ENCODE results near the gene IFNB1. TPM values are rescaled to one million over a fixed set of nuclear protein-coding genes. Genes with fewer than 3 reads are reported as not detected.

The IFNB1 gene
- total RNA-seq, 1 donor from 2014 or later: not detected

GRCh38 chr9:21070171-21070571 is 7.6 kb downstream of the IFNB1 start:
- DNase-seq (ENCODE audit: low spot score): peak; percentile 48

- no peak for DNase-seq (ENCODE audit: low spot score)
These were observed 16.7 kb downstream of the IFNB1 start for GRCh38 chr9:21060919-21061561.

GRCh38 chr9:21056931-21057330 is 20.8 kb downstream of the IFNB1 start:
- DNase-seq (ENCODE audit: low spot score): no peak

GRCh38 chr9:21053851-21054250 is 23.9 kb downstream of the IFNB1 start:
- no peak for DNase-seq (ENCODE audit: low spot score)

- DNase-seq (ENCODE audit: low spot score): no peak
These were observed 30.5 kb downstream of the IFNB1 start for GRCh38 chr9:21047281-21047691.

GRCh38 chr9:21043841-21044240 is 33.9 kb downstream of the IFNB1 start:
- DNase-seq (ENCODE audit: low spot score): no peak

GRCh38 chr9:21042466-21042865 is 35.3 kb downstream of the IFNB1 start:
- DNase-seq (ENCODE audit: low spot score): no peak

GRCh38 chr9:21039302-21039701 is 38.4 kb downstream of the IFNB1 start:
- no peak for DNase-seq (ENCODE audit: low spot score)

- DNase-seq (ENCODE audit: low spot score): no peak
These were observed 40.5 kb downstream of the IFNB1 start for GRCh38 chr9:21037278-21037677.

- DNase-seq (ENCODE audit: low spot score): no peak
These were observed 45.9 kb downstream of the IFNB1 start for GRCh38 chr9:21031808-21032183.

- peak; percentile 61 for DNase-seq (ENCODE audit: low spot score)
These were observed 46.5 kb downstream of the IFNB1 start, which contains the start of gene HACD4 for GRCh38 chr9:21031091-21031807. Gene HACD4, minus strand, starts transcription at chr9:21031640. Its CDS starts 50 bp downstream, at chr9:21031590.

GRCh38 chr9:21030389-21031035 is 47.2 kb downstream of the IFNB1 start:
- DNase-seq (ENCODE audit: low spot score): no peak

GRCh38 chr9:21029661-21030060 is 48.1 kb downstream of the IFNB1 start:
- DNase-seq (ENCODE audit: low spot score): no peak

GRCh38 chr9:21028466-21028865 is 49.3 kb downstream of the IFNB1 start:
- DNase-seq (ENCODE audit: low spot score): no peak

GRCh38 chr9:21027295-21027694 is 50.4 kb downstream of the IFNB1 start:
- no peak for DNase-seq (ENCODE audit: low spot score)

Other genes starting within 250 kb of the IFNB1 start
- gene HACD4, start 46.3 kb downstream of the IFNB1 start, total RNA-seq: 4.1 TPM
- not detected for gene IFNW1, start 63.9 kb upstream of the IFNB1 start, total RNA-seq
- not detected for gene IFNA21, start 88.7 kb upstream of the IFNB1 start, total RNA-seq
- not detected for gene IFNA4, start 109.6 kb upstream of the IFNB1 start, total RNA-seq
- not detected for gene IFNA7, start 124.3 kb upstream of the IFNB1 start, total RNA-seq
- not detected for gene IFNA10, start 129.2 kb upstream of the IFNB1 start, total RNA-seq
- not detected for gene IFNA16, start 139.4 kb upstream of the IFNB1 start, total RNA-seq
- gene IFNA17, start 150.3 kb upstream of the IFNB1 start, total RNA-seq: not detected
- gene IFNA14, start 162.1 kb upstream of the IFNB1 start, total RNA-seq: not detected
- gene IFNA5, start 227.4 kb upstream of the IFNB1 start, total RNA-seq: not detected